Activated CD8-positive, alpha-beta memory T cell treated with anti-CD3 and anti-CD28 coated beads, Interleukin-2, amount 50 U/mL, for 1 hour (primary cell): ENCODE data around the gene MICALL1.

Source experiments
- DNase-seq: peaks from one replicate; pipeline ENCODE4 v3.0.0-alpha.2; 2020; ENCODE audit errors: extremely low read depth

The MICALL1 gene

DNA sequence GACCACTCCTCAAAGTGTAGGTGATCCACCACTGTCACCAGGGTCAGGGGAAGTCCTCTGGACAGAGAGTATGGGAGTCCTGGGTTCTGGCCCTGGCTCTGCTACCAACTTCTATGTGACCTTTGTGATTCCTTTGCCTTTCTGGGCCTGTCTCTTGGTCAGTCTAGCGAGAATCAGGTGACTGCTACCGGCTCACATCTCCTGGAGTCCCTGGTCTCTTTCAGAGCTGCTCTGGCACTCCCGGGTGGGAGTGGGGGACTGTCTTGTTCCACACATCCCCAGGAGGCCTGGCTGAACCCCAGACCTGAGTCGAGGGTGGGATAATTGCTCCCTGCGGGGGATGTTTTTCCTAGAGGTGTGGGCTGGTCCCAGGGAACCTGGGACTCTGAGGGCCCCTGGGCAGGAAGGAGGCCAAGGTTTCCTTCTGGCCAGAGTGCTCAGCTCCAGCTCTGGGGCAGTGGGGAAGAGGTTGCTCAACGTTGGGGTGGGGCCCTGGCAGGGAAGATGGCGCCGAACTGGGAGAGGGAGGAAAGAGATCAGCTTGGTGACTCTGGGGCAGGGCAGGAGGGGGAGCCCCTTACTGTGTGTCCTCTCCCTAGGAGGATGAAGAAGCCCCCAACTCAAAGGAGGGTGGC is 76.2 kb downstream of the MICALL1 start:
- no peak for DNase-seq

DNA sequence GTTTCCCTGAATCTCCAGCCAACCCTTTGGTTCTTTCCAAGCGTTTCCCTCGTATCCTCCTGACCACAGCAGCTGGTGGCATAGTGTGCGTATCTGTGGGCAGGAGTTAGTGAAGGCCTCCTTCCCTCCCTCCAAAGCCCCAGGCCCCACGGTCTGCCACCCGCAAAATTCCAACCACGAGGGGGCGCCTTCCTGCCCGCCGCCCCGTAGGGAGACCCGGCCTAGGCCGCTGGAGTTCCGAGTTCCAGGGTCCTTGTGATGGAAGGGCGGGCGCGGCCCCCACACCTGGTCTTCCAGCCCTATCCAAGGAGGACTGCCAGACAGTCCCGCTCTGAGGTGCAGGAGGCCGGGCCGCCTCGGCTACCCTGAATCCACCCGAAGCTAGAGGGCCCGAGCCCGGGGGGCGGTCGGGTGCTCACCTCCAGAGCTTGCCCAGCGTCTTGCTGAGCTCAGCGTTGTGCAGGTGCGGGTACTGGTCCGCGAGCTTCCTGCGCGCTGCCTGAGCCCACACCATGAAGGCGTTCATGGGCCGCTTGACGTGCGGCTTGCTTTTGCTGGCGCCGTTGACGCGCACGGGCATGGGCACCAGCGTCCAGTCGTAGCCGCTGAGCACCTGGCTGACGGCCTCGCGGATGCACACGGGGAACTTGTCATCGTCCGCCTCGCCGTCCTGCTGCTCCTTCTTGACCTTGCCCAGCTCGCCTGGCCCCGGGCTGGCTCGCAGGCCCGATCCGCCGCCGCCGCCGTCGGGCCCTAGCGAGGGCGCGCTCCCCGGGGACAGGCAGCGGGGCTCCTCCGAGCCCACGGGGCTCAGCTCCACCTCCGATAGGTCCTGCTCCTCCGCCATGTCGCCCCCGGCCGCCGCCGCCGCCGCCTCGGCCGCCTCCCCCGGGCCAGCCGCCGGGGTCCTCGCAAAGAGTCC is 77.1 kb downstream of the MICALL1 start:
- DNase-seq: no peak

DNA sequence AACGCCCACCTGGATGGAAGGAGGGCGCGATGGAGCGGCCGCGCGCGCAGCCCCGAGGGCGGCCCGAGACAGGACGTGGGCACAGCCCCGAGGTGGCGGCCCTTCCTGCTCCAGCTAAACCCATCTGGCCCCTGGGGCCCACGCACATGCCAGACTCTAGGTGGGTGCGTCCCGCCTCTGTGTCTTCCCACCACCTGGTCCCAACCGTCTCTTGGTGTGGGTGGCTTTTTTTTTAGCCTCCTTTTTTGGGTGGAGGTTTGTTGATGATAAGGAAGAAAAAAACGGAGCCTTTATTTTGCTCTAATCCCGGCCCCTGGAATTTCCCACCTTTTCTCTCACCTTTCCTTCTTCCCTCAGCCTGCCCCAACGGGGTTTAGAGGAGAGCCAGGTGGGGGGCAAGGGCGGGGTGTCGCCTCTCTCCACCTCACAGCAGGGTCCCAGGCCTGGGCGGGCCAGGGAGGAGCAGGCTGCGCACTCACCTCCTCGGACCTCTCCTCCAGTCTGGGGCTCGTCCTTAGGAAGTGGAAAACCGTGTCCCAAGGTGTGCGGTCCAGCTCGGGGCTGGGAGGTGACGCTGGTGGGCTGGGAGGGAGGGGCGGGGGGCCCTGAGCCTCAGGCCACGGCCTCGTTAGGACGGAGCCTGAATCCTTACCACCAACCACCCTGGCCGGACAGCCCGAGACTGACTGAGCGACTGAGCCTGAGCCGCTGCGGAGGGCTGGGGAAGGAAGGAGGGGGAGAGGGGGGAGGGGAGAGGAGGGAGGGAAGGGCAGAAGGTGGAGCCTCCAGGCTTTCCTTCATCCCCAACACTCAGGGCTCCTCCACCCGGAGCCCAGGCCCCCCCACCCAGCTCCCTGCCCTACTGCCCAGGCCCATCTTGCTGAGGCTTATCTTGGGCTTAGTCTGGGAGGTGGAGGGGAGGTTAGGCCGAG is 78.0 kb downstream of the MICALL1 start, which contains the start of gene SOX10:
TSS of gene SOX10 (minus strand) at position 696 of the 932 bp plus-strand sequence. CDS start 771 bp downstream, outside the sequence.
- DNase-seq: no peak

DNA sequence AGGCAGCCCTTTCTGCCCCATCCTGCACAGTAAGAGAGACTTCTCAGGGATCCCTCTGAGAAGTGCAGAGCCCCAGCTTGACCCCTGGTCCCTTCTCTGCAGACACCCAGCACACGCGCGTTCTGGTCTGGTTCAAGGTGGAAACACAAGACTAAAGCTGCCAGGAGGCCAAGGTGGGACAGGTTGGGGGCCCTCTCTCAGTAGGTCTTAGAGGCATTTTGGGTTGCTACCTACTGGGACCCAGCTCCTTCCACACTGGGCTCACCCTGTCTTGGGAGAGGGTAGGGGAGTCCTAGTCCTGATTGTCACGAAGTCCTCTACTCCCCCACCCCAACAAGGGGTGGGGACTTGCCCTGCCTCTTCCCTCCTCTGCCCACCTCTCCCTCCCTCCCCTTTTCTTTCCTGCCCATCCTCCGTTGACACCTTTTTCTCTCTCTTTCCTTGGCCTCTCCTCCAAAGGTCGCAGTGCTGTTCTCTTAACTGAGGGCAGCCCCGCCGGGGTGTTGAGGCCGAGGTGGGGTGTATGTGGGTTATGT is 79.0 kb downstream of the MICALL1 start:
- DNase-seq: no peak

DNA sequence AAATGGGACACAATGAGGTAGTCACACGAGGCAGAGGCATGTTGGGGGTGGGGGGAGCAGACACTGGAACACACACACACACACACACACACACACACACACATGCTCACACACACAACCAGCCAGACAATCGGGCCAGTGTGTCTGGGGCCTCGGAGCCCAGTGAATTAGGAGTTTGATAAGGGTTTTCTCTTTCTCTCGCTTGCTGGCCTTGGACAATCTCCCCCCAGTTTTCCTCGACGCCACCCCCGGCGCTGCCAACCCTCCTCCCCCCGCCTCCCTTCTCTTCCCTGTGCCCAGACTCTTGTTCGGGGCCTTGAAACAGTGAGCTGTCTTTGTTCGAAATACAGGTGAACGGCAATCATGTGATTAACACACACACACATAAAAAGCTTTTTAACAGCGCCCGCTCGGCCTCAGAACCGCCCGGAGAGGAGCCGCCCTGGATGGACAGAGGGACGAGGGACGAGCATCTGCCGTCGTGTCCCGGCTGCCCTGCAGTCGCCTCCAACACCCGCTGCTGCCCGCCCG is 79.7 kb downstream of the MICALL1 start:
- no peak for DNase-seq

DNA sequence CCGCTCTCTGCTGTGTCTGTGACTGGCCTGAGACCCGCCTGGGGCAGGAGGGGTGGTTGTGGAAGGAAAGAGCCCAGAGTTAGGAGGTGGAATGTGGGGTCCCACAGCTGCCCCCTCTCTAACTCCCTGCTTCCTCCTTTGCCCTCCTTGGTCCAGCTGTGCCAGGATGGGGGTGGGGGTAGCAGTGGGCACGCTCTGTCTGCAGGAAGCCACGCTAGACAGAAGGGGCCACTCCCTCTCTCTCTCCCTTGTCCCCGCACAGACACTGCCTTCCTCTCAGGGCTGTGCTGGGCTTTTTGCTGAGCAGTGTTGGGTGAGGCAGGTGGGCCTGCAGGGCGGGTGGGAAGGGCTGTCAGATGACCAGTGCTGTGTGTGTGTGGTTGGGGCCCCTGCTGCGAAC is 80.3 kb downstream of the MICALL1 start:
- no peak for DNase-seq

DNA sequence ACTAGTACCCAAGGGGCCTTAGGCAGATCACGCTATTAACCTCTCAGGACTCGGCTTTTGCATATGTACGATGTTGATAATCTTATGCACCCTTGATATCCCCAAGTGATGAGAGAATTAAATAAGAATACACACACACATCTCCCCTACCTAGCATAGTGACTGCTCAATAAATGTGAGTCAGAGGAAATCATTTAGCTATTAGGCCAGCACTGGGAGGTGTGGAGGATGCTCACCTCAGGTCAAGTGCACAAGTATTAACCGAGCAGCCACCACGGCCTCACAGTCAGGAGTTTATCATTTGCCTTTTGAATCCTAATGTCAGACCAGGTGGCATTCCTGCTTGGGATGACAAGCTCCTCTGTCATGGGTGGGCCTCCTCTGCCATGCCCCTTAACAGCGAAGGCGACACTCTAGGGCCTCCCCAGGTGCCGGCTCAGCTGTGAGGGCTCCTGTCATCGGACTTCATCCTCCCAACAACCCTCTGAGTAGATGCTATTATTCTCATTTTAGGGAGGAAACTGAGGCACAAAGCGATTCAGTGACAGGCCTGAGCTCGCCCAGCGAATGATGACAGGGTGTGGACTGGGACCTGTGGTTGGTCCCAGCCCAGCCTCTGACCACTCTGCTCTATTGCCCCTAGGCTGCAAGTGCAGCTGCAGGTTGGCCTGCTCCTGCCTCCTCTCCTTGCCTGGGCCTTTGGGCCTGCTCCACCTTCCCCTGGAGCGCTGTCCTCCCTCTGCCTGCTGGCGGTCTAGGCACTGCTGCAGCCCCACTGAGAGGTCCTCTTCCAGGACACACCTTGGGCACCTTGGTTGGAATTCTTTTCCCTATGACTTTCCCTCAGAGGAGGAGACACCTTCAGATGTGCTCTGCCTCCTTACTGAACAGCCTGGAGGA is 83.3 kb downstream of the MICALL1 start:
- DNase-seq: no peak

DNA sequence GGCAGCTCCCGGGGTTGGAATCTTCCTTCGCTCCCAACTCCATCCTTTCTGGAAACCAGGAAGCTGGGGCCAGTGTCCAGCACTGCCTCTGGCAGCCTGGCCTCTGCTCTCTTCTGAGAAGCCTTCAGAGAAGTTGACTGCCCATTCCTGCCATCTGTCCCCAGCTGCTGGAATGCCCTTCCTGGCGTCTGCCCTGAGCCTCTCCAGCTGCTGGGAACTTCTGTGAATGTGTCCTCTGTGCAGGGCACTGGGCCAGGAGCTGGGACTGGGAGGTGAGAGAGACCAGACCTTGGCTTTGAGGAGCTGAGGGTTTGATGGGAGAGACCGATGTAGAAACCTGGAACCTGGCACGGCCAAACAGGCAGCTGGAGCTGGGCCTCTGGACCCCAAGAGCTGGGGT is 84.2 kb downstream of the MICALL1 start:
- no peak for DNase-seq

DNA sequence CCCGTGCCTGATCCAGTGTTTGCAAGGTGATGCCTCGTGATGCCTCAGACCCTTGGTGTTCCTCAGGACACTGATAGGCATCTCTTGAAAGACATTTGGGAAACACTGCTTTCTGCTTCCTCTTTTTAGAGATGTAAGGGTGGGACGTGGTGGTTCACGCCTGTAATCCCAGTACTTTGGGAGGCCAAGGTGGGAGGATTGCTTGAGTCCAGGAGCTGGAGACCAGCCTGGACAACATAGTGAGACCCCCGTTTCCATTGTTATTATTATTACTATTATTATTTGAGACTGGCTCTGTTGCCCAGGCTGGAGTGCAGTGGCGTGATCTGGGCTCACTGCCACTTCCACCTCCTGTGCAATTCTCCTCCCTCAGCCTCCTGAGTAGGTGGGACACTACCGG is 84.8 kb downstream of the MICALL1 start:
- no peak for DNase-seq

DNA sequence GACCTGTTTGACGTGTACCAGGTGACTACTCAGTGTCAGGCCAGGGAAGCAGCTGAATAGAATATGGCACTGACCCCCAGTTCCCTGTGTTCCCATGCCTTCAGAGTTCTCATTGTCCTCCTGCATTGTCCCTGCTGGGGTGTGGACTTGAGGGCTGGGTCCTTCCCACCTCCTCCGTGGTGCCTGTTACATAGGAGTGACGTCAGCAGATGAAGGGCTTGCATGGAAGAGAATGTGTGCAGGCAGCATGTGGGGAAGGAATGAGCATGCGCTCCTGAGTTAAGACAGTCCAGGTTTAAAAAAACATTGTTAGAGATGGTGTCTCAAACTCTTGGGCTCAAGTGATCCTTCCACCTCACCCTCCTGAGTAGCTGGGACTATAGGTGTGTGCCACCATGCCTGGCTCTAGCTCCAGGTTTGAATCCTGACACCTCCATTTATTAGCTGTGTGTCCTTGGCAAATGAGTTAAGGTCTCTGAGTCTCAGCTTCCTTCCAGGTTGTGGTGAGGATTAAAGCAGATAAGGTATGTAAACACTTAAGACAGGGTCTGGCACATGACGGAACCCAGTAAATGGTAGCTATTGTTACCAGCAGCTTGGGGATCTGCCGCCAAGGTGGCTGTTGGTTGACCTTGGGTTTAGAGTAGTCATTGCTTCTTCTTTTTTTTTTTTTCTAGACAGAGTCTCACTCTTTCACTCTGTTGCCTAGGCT is 85.8 kb downstream of the MICALL1 start:
- no peak for DNase-seq
